Measurements from ENCODE around the gene DACT2. TPM values are rescaled to one million over a fixed set of nuclear protein-coding genes. Genes with fewer than 3 reads are reported as not detected.

DACT2 gene
- total and polyA plus RNA-seq, 2 of the 8 experiments (the other 6 are each of a cell fraction or from before 2014, with no cell fraction given): 2.9 to 3.1 TPM

GRCh38 chr6:168280020-168280898, 39.3 kb downstream of the DACT2 start:
- Histone ChIP-seq H2BK12ac (ENCODE audit: low read depth, low read length) (no peak overlapping the region), H2AK5ac (ENCODE audit: low read depth, low read length) (0 out of 2 replicates have a peak overlapping the region, but pooled peaks have one; percentile 39), H3K9me3 (ENCODE audit: insufficient read depth in 2 of 2, low read depth in 1 of 2, low read length in 1 of 2) (no peaks in the 10 kb centered on the region), H4K8ac (ENCODE audit: extremely low read depth, insufficient read depth, low read length) (peak overlapping the region; percentile 30; the same call in 1 of the 2 replicates), H4K20me1 (replicated peaks in 1 of 2; ENCODE audit: control insufficient read depth in 1 of 2, insufficient read depth in 2 of 2, low read length in 2 of 2) (no peaks in the 10 kb centered on the region), H3K9ac (replicated peaks in 1 of 4; ENCODE audit: extremely low read depth in 1 of 4, low read depth in 3 of 4, low read length in 3 of 4) (no peak overlapping the region), H2BK20ac (ENCODE audit: low read length) (no peak overlapping the region), H3K4me2 (ENCODE audit: insufficient read depth in 1 of 2, low read depth in 2 of 2, low read length in 2 of 2) (no peak overlapping the region), H3K4me1 (replicated peaks in 1 of 4; ENCODE audit: control insufficient read depth in 3 of 4, insufficient read depth in 4 of 4, low read length in 3 of 4) (peaks cover 0 to 2% (median 0%) of the 10 kb centered on the region in 4 experiments; a peak in 1 of 7 replicates), H3K23me2 (ENCODE audit: low read depth, low read length) (no peaks in the 10 kb centered on the region), H2BK5ac (ENCODE audit: low read depth, low read length) (peak overlapping the region; percentile 39; the same call in 1 of the 2 replicates), H4K91ac (replicated peaks; ENCODE audit: insufficient read length, low read length) (no peak overlapping the region), H3K27ac (ENCODE audit: low read depth, low read length) (no peak overlapping the region), H3K27me3 (replicated peaks in 1 of 4; ENCODE audit: control insufficient read depth in 3 of 4, extremely low read depth in 1 of 4, insufficient read depth in 3 of 4, low read length in 3 of 4) (no peaks in the 10 kb centered on the region), H3K4ac (replicated peaks; ENCODE audit: insufficient read length, low read depth, low read length) (no peak overlapping the region), H2BK15ac (ENCODE audit: low read length) (0 out of 2 replicates have a peak overlapping the region, but pooled peaks have one; percentile 46), H2BK120ac (replicated peaks; ENCODE audit: low read depth, low read length) (no peak overlapping the region), H3K56ac (replicated peaks; ENCODE audit: insufficient read length, low read depth, low read length) (no peak overlapping the region), H3K18ac (ENCODE audit: extremely low read depth, low read length) (no peak overlapping the region), H3K14ac (ENCODE audit: insufficient read length) (no peak overlapping the region), H2AFZ (ENCODE audit: low read length) (no peak overlapping the region), H3K36me3 (ENCODE audit: control insufficient read depth in 2 of 4, insufficient read depth in 4 of 4, low read length in 3 of 4) (no peaks in the 10 kb centered on the region), H4K5ac (ENCODE audit: insufficient read length, low read depth, low read length) (no peak overlapping the region), H3K79me1 (ENCODE audit: low read depth, low read length) (0 out of 2 replicates have a peak, but pooled peaks cover 2% of the 10 kb centered on the region), H3K4me3 (ENCODE audit: extremely low read depth in 1 of 4, insufficient read depth in 2 of 4, low read depth in 3 of 4, low read length in 4 of 4) (no peak overlapping the region), H3K79me2 (ENCODE audit: control insufficient read depth in 1 of 2, insufficient read depth in 2 of 2, low read length in 2 of 2) (no peaks in the 10 kb centered on the region), H3K23ac (ENCODE audit: insufficient read length) (no peak overlapping the region)
- FAIRE-seq: no peak
- WGBS, 2 experiments (ENCODE audit: extremely low coverage in 1 of 2, insufficient coverage in 1 of 2, insufficient read length in 1 of 2, insufficient replicate concordance in 2 of 2, low coverage in 1 of 2, low lambda C conversion rate in 2 of 2, missing lambda C conversion rate in 1 of 2): 93% methylated on average over 18 of the region's 21 CpGs; no CpG with 5 or more reads in 1 of the 2 experiments
- ChIA-PET CTCF (ENCODE audit: partially characterized antibody) (interaction anchor here (1.1 to 1.2 kb wide), 5 partner anchors 17 to 102 kb away, joined by 3 to 4 read pairs (median 3); no protein-coding TSS in a partner anchor), POLR2A (ENCODE audit: partially characterized antibody) (no interaction called here)
- DNase-seq (ENCODE audit: low read depth in 1 of 2, low spot score in 2 of 2): no peak
- TF ChIP-seq JUN (IDR thresholded peaks at IDR 0.05; ENCODE audit: low read depth, low read length) (no peak), EP300 (IDR thresholded peaks at IDR 0.05; ENCODE audit: borderline replicate concordance in 1 of 2, low read depth in 2 of 2, low read length in 2 of 2) (no peak), FOSL1 (IDR thresholded peaks at IDR 0.05; ENCODE audit: insufficient read depth, low read depth, low read length) (no peak), E2F6 (IDR thresholded peaks at IDR 0.05) (no peak), PHF8 (conservative IDR thresholded peaks at IDR 0.05; ENCODE audit: low read depth, low read length) (no peak), POU5F1 (IDR thresholded peaks at IDR 0.05; ENCODE audit: low read depth, low read length) (no peak), RAD21 (IDR thresholded peaks at IDR 0.05 in 1 of 2, conservative IDR thresholded peaks at IDR 0.05 in 1 of 2; ENCODE audit: low read depth in 2 of 2, low read length in 2 of 2) (no peak)
- TF ChIP-seq, protein P1, sequence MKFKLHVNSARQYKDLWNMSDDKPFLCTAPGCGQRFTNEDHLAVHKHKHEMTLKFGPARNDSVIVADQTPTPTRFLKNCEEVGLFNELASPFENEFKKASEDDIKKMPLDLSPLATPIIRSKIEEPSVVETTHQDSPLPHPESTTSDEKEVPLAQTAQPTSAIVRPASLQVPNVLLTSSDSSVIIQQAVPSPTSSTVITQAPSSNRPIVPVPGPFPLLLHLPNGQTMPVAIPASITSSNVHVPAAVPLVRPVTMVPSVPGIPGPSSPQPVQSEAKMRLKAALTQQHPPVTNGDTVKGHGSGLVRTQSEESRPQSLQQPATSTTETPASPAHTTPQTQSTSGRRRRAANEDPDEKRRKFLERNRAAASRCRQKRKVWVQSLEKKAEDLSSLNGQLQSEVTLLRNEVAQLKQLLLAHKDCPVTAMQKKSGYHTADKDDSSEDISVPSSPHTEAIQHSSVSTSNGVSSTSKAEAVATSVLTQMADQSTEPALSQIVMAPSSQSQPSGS (IDR thresholded peaks at IDR 0.05; ENCODE audit: low read length): no peak
